Measurements from ENCODE around the gene NAXE. TPM values are rescaled to one million over a fixed set of nuclear protein-coding genes. Genes with fewer than 3 reads are reported as not detected.

The NAXE gene
- total RNA-seq, 5 donors from 2014 or later (not counting 1 experiment from before 2014, with no cell fraction given) = 32.4 to 47.7 (median 41.7) TPM

DNA sequence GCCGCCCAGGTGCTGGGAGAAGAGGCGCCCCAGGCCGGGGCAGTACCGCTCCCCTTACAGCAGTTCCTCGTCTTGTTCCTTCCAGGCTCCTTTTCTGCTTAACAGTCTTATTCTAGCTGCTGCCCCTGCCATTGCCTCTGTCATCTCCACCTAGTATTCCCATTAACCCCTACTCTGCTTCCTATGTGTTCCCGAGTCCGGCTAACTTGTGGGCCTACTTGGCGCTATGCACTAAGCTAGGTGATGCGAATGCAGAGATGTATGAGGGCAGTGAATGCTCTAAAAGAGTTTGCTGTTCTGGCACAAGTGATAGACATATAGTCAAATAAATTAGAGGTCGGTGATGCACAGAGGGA lies 18.9 kb upstream of the NAXE start:
- ATAC-seq (replicated peaks in 1 of 4) (no peak), DNase-seq (no peak)
- Histone ChIP-seq H3K27ac (ENCODE audit: low read length) (no peak overlapping the region), H3K27me3 (replicated peaks in 1 of 2; ENCODE audit: control insufficient read depth in 2 of 2, extremely low read depth in 1 of 2, insufficient read depth in 2 of 2, low read length in 1 of 2) (peaks cover 0 to 29% of the 10 kb centered on the region in 2 experiments), H3K9me3 (no peaks in the 10 kb centered on the region), H3K36me3 (ENCODE audit: control insufficient read depth in 2 of 2, extremely low read depth in 1 of 2, insufficient read depth in 1 of 2, low read length in 1 of 2) (no peaks in the 10 kb centered on the region), H3K4me1 (ENCODE audit: control insufficient read depth in 1 of 2, extremely low read depth in 1 of 2, insufficient read depth in 2 of 2, low read length in 2 of 2) (peaks cover 4 to 11% of the 10 kb centered on the region in 2 experiments), H3K4me3 (ENCODE audit: control insufficient read depth in 1 of 2, extremely low read depth in 1 of 2, low read length in 1 of 2) (peak overlapping the region; percentile 8 to 64)
- H3K4me3 Mint-ChIP-seq = peak overlapping the region; percentile 75 to 91 (median 79)
- peaks cover 34 to 38% of the 10 kb centered on the region in 2 donors for H3K27me3 Mint-ChIP-seq
- H3K9me3 Mint-ChIP-seq = no peaks in the 10 kb centered on the region
- peaks cover 13 to 20% (median 16%) of the 10 kb centered on the region in 3 donors for H3K4me1 Mint-ChIP-seq
- 40% methylated on average over 7 of the region's 10 CpGs for WGBS (ENCODE audit: insufficient coverage)
- ChIA-PET CTCF (no interaction called here), POLR2A (no interaction called here)
- H3K36me3 Mint-ChIP-seq = no peaks in the 10 kb centered on the region
- H3K27ac Mint-ChIP-seq = peak overlapping the region in 1 of 2 donors; percentile 69

DNA sequence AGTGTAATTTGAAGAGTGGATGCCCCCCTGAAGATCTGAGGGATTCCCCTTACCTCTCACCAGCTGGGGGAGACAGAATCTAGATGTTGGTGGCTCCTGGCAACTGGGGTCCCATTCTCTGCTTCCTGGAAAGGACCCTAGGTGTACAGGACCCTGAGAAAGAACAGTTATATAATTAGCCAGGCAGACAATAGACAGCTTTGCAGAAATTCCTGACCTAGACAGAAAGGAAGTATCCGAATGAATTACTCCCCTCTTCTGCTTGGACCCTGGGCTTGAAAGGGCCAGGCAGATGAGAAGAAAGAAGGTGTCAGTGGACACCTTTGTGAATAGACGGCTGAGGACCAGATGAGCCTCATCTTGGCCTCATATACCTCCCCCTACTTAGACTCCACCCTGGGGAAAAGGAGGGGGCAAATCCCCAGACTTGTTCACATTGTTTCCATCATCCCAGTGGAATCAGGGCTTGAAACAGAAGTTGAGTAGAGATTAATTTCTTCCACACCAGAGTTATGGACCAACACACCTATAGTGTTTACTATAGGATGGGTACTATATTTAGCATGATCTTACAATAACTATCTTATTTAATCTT lies 17.4 kb upstream of the NAXE start:
- POLR2A ChIA-PET = no interaction called here
- H3K27me3 ChIP-seq (replicated peaks in 1 of 2; ENCODE audit: control insufficient read depth in 2 of 2, extremely low read depth in 1 of 2, insufficient read depth in 2 of 2, low read length in 1 of 2) = peaks cover 0 to 29% of the 10 kb centered on the region in 2 experiments
- peaks cover 4 to 11% of the 10 kb centered on the region in 2 experiments for H3K4me1 ChIP-seq (ENCODE audit: control insufficient read depth in 1 of 2, extremely low read depth in 1 of 2, insufficient read depth in 2 of 2, low read length in 2 of 2)
- H3K27ac ChIP-seq (ENCODE audit: low read length) = no peak overlapping the region
- ATAC-seq (replicated peaks in 1 of 4) (no peak), DNase-seq (no peak)
- peaks cover 13 to 20% (median 16%) of the 10 kb centered on the region in 3 donors for H3K4me1 Mint-ChIP-seq
- no peaks in the 10 kb centered on the region for H3K36me3 Mint-ChIP-seq
- H3K9me3 ChIP-seq = no peaks in the 10 kb centered on the region
- H3K27me3 Mint-ChIP-seq = peaks cover 34 to 38% of the 10 kb centered on the region in 2 donors
- no CpG with 5 or more reads among the region's 2 CpGs for WGBS (ENCODE audit: insufficient coverage)
- no peak overlapping the region for H3K4me3 ChIP-seq (ENCODE audit: control insufficient read depth in 1 of 2, extremely low read depth in 1 of 2, low read length in 1 of 2)
- no peak overlapping the region for H3K27ac Mint-ChIP-seq
- no peak overlapping the region for H3K4me3 Mint-ChIP-seq
- CTCF ChIA-PET = interaction anchor here (0.6 kb wide), 2 partner anchors 30 to 115 kb away, joined by 3 to 4 read pairs; no protein-coding TSS in a partner anchor
- no peaks in the 10 kb centered on the region for H3K36me3 ChIP-seq (ENCODE audit: control insufficient read depth in 2 of 2, extremely low read depth in 1 of 2, insufficient read depth in 1 of 2, low read length in 1 of 2)
- no peaks in the 10 kb centered on the region for H3K9me3 Mint-ChIP-seq

DNA sequence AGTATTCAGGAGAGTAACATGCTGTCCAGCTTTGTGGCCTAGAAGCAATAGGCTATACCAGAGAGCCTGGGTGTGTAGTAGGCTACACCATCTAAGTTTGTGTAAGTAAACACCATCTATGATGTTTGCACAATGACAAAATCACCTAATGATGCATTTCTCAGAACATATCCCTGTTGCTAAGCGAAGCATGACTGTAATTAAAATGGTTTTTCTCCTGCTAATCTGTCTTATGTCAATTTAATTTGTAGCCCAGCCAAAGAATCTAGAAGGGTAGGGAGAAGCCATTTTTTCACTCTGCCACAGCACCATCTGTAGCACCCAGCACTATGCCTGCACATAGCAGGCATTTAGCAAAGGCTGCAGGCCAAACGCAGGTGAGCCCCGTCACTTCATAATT lies 14.0 kb upstream of the NAXE start:
- Mint-ChIP-seq H3K36me3 (no peaks in the 10 kb centered on the region), H3K4me3 (no peak overlapping the region), H3K27ac (no peak overlapping the region), H3K27me3 (peaks cover 12 to 20% of the 10 kb centered on the region in 2 donors), H3K9me3 (no peaks in the 10 kb centered on the region), H3K4me1 (peaks cover 14 to 25% (median 18%) of the 10 kb centered on the region in 3 donors)
- CTCF ChIA-PET = no interaction called here
- H3K9me3 ChIP-seq = no peaks in the 10 kb centered on the region
- H3K27me3 ChIP-seq (replicated peaks in 1 of 2; ENCODE audit: control insufficient read depth in 2 of 2, extremely low read depth in 1 of 2, insufficient read depth in 2 of 2, low read length in 1 of 2) = peaks cover 0 to 14% of the 10 kb centered on the region in 2 experiments
- peaks cover 0 to 18% of the 10 kb centered on the region in 2 experiments for H3K4me1 ChIP-seq (ENCODE audit: control insufficient read depth in 1 of 2, extremely low read depth in 1 of 2, insufficient read depth in 2 of 2, low read length in 2 of 2)
- no peak for ATAC-seq (replicated peaks in 1 of 4)
- DNase-seq = no peak
- no peaks in the 10 kb centered on the region for H3K36me3 ChIP-seq (ENCODE audit: control insufficient read depth in 2 of 2, extremely low read depth in 1 of 2, insufficient read depth in 1 of 2, low read length in 1 of 2)
- WGBS (ENCODE audit: insufficient coverage) = 100% methylated on average over 2 of the region's 3 CpGs
- H3K27ac ChIP-seq (ENCODE audit: low read length) = no peak overlapping the region
- no peak overlapping the region for H3K4me3 ChIP-seq (ENCODE audit: control insufficient read depth in 1 of 2, extremely low read depth in 1 of 2, low read length in 1 of 2)
- POLR2A ChIA-PET = interaction anchor here in 1 of 2 donors (0.7 kb wide), 1 partner anchor 79 kb away, joined by 4 read pairs; no protein-coding TSS in a partner anchor

DNA sequence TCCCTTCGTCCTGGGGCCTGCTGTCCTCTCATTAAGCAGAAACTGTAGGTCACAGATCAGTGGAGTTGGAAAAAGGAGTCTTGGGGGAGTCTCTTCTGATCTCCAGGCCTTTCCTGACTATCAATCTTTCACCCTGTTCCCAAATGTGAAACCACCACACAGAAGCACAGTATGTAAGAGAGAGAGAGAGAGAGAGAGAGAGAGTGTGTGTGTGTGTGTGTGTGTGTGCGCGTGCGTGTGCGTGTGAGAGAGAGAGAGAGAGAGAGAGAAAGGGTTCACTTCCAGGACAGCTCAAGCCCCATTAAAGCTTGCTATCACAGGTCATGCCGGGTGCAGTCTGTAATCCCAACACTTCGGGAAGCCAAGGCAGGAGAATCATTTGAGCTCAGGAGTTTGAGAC lies 13.5 kb upstream of the NAXE start:
- DNase-seq (no peak), ATAC-seq (replicated peaks in 1 of 4) (no peak)
- Histone ChIP-seq H3K27me3 (replicated peaks in 1 of 2; ENCODE audit: control insufficient read depth in 2 of 2, extremely low read depth in 1 of 2, insufficient read depth in 2 of 2, low read length in 1 of 2) (peaks cover 0 to 8% of the 10 kb centered on the region in 2 experiments), H3K27ac (ENCODE audit: low read length) (no peak overlapping the region), H3K4me1 (ENCODE audit: control insufficient read depth in 1 of 2, extremely low read depth in 1 of 2, insufficient read depth in 2 of 2, low read length in 2 of 2) (peaks cover 3 to 21% of the 10 kb centered on the region in 2 experiments), H3K4me3 (ENCODE audit: control insufficient read depth in 1 of 2, extremely low read depth in 1 of 2, low read length in 1 of 2) (no peak overlapping the region), H3K9me3 (no peaks in the 10 kb centered on the region), H3K36me3 (ENCODE audit: control insufficient read depth in 2 of 2, extremely low read depth in 1 of 2, insufficient read depth in 1 of 2, low read length in 1 of 2) (no peaks in the 10 kb centered on the region)
- H3K27ac Mint-ChIP-seq = no peak overlapping the region
- WGBS (ENCODE audit: insufficient coverage) = no CpG with 5 or more reads among the region's 7 CpGs
- H3K9me3 Mint-ChIP-seq = no peaks in the 10 kb centered on the region
- no peaks in the 10 kb centered on the region for H3K36me3 Mint-ChIP-seq
- no peak overlapping the region for H3K4me3 Mint-ChIP-seq
- peaks cover 7 to 15% of the 10 kb centered on the region in 2 donors for H3K27me3 Mint-ChIP-seq
- CTCF ChIA-PET = interaction anchor here in 1 of 2 donors (0.7 kb wide), 1 partner anchor 27 kb away, joined by 4 read pairs; no protein-coding TSS in a partner anchor
- H3K4me1 Mint-ChIP-seq = peaks cover 14 to 25% (median 16%) of the 10 kb centered on the region in 3 donors
- POLR2A ChIA-PET = interaction anchor here in 1 of 2 donors (0.6 kb wide), 1 partner anchor 57 kb away, joined by 3 read pairs; no protein-coding TSS in a partner anchor

DNA sequence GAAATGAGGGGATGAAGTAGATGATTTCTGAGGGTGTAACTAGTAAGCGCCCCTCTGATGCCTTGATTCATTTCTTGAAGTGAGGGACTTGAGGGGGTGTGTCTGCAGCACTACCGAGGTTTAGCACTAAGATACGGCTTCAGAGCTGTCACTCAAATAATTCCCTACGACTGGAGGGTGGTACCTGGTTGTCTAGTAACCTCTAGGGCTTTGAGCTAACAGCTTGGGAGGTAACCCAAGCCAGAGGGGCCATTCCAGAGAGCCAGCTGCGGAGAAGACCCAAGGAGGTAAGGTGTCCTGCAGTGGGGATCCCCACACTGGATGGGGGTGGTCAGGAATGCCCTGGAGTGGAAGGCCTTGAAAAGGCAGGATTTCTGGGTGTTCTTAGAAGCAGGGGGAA lies 12.1 kb upstream of the NAXE start, which contains the start of gene TTC24:
Gene TTC24 (plus strand): TSS at position 252 of the 400 bp plus-strand sequence. CDS start 1,642 bp downstream, outside the sequence.
- Mint-ChIP-seq H3K9me3 (no peaks in the 10 kb centered on the region), H3K4me3 (no peak within 1 kb of the TSS), H3K4me1 (peaks cover 23 to 35% (median 23%) of the 10 kb centered on the region in 3 donors), H3K27ac (peak within 1 kb of the TSS in 1 of 2 donors; percentile 52), H3K27me3 (peaks cover 4% of the 10 kb centered on the region in 2 donors), H3K36me3 (no peaks in the 10 kb centered on the region)
- ChIA-PET CTCF (interaction anchor here (0.6 to 0.7 kb wide), 2 partner anchors 79 to 98 kb away, joined by 6 to 10 read pairs; partner anchors contain the start of gene MEF2D (in 1 of the 2)), POLR2A (no interaction called here)
- Histone ChIP-seq H3K27ac (ENCODE audit: low read length) (no peak within 1 kb of the TSS), H3K27me3 (replicated peaks in 1 of 2; ENCODE audit: control insufficient read depth in 2 of 2, extremely low read depth in 1 of 2, insufficient read depth in 2 of 2, low read length in 1 of 2) (peaks cover 0 to 4% of the 10 kb centered on the region in 2 experiments), H3K4me3 (ENCODE audit: control insufficient read depth in 1 of 2, extremely low read depth in 1 of 2, low read length in 1 of 2) (no peak within 1 kb of the TSS), H3K9me3 (no peaks in the 10 kb centered on the region), H3K36me3 (ENCODE audit: control insufficient read depth in 2 of 2, extremely low read depth in 1 of 2, insufficient read depth in 1 of 2, low read length in 1 of 2) (no peaks in the 10 kb centered on the region), H3K4me1 (ENCODE audit: control insufficient read depth in 1 of 2, extremely low read depth in 1 of 2, insufficient read depth in 2 of 2, low read length in 2 of 2) (peaks cover 9 to 33% of the 10 kb centered on the region in 2 experiments)
- WGBS (ENCODE audit: insufficient coverage) = 73% methylated on average over 5 of the region's 5 CpGs
- no peak for ATAC-seq (replicated peaks in 1 of 4)
- DNase-seq = no peak

DNA sequence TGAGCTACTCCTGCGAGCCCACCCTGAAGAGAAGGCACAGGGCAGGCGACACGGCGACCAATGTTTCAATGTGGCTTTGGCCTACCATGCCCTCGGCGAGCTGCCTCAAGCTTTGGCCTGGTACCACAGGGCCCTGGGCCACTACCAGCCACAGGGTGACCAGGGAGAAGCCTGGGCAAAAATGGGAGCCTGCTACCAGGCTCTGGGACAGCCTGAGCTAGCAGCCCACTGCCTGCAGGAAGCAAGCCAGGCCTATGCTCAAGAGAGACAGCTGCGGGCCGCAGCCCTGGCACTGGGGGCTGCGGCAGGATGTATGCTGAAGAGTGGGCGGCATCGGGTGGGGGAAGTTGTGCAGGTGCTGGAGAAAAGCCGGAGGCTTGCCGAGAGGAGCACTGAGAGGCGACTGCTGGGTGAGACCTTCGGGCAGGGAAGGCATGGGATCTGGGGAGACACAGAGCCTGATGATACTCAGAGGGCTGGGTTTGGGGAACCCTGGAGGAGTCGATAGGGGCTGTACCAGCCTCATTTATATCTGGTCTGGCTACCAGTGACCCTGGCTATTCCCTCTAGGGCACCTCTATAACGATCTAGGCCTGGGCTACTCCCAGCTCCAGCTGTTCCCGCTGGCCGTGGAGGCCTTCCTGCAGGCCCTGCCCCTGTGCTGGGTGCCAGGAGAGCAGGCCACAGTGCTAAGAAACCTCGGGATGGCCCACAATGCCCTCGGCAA lies 9.8 kb upstream of the NAXE start:
- H3K27ac ChIP-seq (ENCODE audit: low read length) = peak overlapping the region; percentile 78

More for the DNA sequence above, 9.8 kb upstream of the NAXE start:
- peak overlapping the region; percentile 81 to 84 (median 83) for H3K4me3 Mint-ChIP-seq
- H3K9me3 Mint-ChIP-seq = no peaks in the 10 kb centered on the region
- CTCF ChIA-PET = interaction anchor here (0.6 to 1.2 kb wide), 5 partner anchors 27 to 196 kb away, joined by 3 to 5 read pairs (median 4); no protein-coding TSS in a partner anchor
- H3K36me3 ChIP-seq (ENCODE audit: control insufficient read depth in 2 of 2, extremely low read depth in 1 of 2, insufficient read depth in 1 of 2, low read length in 1 of 2) = peaks cover 3 to 9% of the 10 kb centered on the region in 2 donors
- peaks cover 9 to 33% of the 10 kb centered on the region in 2 experiments for H3K4me1 ChIP-seq (ENCODE audit: control insufficient read depth in 1 of 2, extremely low read depth in 1 of 2, insufficient read depth in 2 of 2, low read length in 2 of 2)
- peak overlapping the region; percentile 95 to 98 for H3K27ac Mint-ChIP-seq
- H3K4me3 ChIP-seq (ENCODE audit: control insufficient read depth in 1 of 2, extremely low read depth in 1 of 2, low read length in 1 of 2) = peak overlapping the region; percentile 47 to 72
- DNase-seq (peak; percentile 22 to 70 (median 44)), ATAC-seq (replicated peaks in 1 of 4) (peak; percentile 86 to 88 (median 86))
- no peaks in the 10 kb centered on the region for H3K9me3 ChIP-seq
- POLR2A ChIA-PET = interaction anchor here in 1 of 2 donors (0.6 kb wide), 1 partner anchor 11 kb away, joined by 3 read pairs; no protein-coding TSS in a partner anchor
- 38% methylated on average over 21 of the region's 21 CpGs for WGBS (ENCODE audit: insufficient coverage)
- H3K27me3 ChIP-seq (replicated peaks in 1 of 2; ENCODE audit: control insufficient read depth in 2 of 2, extremely low read depth in 1 of 2, insufficient read depth in 2 of 2, low read length in 1 of 2) = no peaks in the 10 kb centered on the region
- peaks cover 23 to 35% (median 23%) of the 10 kb centered on the region in 3 donors for H3K4me1 Mint-ChIP-seq
- H3K27me3 Mint-ChIP-seq = no peaks in the 10 kb centered on the region
- no peaks in the 10 kb centered on the region for H3K36me3 Mint-ChIP-seq
